ENCODE results near the gene KLHL3.

KLHL3 gene

DNA sequence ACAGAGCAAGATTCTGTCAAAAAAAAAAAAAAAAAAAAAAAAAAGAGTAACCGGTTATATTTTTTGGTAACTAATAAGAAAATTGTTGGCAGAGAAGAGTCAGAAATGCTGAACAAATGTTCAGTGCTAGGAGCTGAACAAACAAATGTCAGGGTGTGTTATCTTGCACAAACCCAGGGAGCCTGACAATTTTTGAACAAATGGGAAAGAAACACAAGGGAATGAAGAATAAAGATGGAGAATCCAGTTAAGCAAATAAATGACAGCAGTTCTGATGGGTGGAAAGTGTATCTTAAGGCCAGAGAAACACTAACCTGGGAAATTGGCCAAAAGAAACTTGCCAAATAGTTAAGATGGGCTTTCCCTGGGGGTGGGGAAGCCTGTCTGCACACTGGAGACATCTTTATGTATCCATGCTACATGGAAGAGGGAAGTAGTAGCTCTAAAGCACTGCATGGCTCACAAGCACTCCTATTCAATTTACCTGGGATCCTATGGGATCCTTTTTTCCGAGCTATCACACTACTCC is 23.7 kb downstream of the KLHL3 start:
- WGBS, 2 donors (ENCODE audit: extremely low coverage in 2 of 2, insufficient read length in 2 of 2, insufficient replicate concordance in 1 of 2), result no CpG with 5 or more reads among the region's 2 CpGs

DNA sequence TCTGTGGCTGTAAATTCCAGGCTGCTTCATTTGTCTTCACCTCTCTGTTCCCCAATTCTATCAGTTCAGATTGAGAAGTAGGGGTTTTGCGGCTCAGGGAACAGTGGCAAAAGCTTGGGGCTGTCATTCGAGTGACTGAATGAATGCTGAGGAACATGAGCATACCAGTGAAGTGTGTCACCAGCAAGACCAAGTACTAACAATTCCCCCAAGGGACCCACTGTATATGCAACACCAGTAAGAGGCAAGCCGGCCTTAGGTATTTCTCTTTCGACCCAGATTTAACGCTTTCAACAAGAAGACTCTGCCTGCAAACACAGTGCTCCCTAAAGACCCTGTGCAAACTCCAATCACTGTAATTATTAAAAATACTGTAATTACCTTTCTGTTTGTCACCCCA is 25.8 kb downstream of the KLHL3 start:
- Histone ChIP-seq H3K9ac (ENCODE audit: low read depth, low read length, poor library complexity) (no peak overlapping the region), H3K4me3 (ENCODE audit: low read length in 2 of 2) (no peak overlapping the region), H3K4ac (ENCODE audit: low read length) (no peak overlapping the region), H3K23ac (ENCODE audit: low read depth, low read length, poor library complexity) (no peak overlapping the region), H2AK5ac (ENCODE audit: low read depth, low read length) (no peak overlapping the region), H3K27me3 (ENCODE audit: control insufficient read depth in 3 of 3, insufficient read depth in 3 of 3, low read depth in 1 of 3, low read length in 3 of 3) (no peaks in the 10 kb centered on the region), H2BK120ac (ENCODE audit: low read depth, low read length) (no peak overlapping the region), H3K79me1 (ENCODE audit: low read depth, low read length) (no peaks in the 10 kb centered on the region), H3K36me3 (replicated peaks in 1 of 2; ENCODE audit: control insufficient read depth in 2 of 2, insufficient read depth in 2 of 2, low read length in 2 of 2) (peaks cover 0 to 9% of the 10 kb centered on the region in 2 donors), H3K14ac (ENCODE audit: low read length) (no peak overlapping the region), H3K4me1 (ENCODE audit: control insufficient read depth in 2 of 2, insufficient read depth in 1 of 2, low read depth in 1 of 2, low read length in 2 of 2) (no peaks in the 10 kb centered on the region), H3K4me2 (ENCODE audit: insufficient read depth, low read length, poor library complexity, severe bottlenecking) (no peak overlapping the region), H4K8ac (ENCODE audit: low read depth, low read length) (no peak overlapping the region), H2BK5ac (ENCODE audit: low read length) (no peak overlapping the region), H2BK12ac (ENCODE audit: low read length) (no peak overlapping the region), H3K27ac (replicated peaks; ENCODE audit: low read length) (no peak overlapping the region), H2AFZ (ENCODE audit: low read length) (no peak overlapping the region), H4K91ac (ENCODE audit: low read depth, low read length, poor library complexity) (no peak overlapping the region), H3K9me3 (replicated peaks in 1 of 2; ENCODE audit: control insufficient read depth in 2 of 2, insufficient read depth in 1 of 2, low read depth in 1 of 2, low read length in 2 of 2) (peaks cover 4 to 7% of the 10 kb centered on the region in 2 donors), H2BK15ac (ENCODE audit: low read length) (no peak overlapping the region), H3K18ac (ENCODE audit: low read length) (no peak overlapping the region)
- no peak for DNase-seq (ENCODE audit: low spot score)
- WGBS, 2 donors (ENCODE audit: extremely low coverage in 2 of 2, insufficient read length in 2 of 2, insufficient replicate concordance in 1 of 2), result no CpG with 5 or more reads among the region's 5 CpGs

More for the DNA sequence above, 23.7 kb downstream of the KLHL3 start:
- Histone ChIP-seq H2AFZ (ENCODE audit: low read length) (no peak overlapping the region), H2BK12ac (ENCODE audit: low read length) (no peak overlapping the region), H3K27ac (replicated peaks; ENCODE audit: low read length) (no peak overlapping the region), H3K79me1 (ENCODE audit: low read depth, low read length) (no peaks in the 10 kb centered on the region), H2AK5ac (ENCODE audit: low read depth, low read length) (no peak overlapping the region), H3K4me1 (ENCODE audit: control insufficient read depth in 2 of 2, insufficient read depth in 1 of 2, low read depth in 1 of 2, low read length in 2 of 2) (no peaks in the 10 kb centered on the region), H3K14ac (ENCODE audit: low read length) (no peak overlapping the region), H3K4ac (ENCODE audit: low read length) (no peak overlapping the region), H3K36me3 (replicated peaks in 1 of 2; ENCODE audit: control insufficient read depth in 2 of 2, insufficient read depth in 2 of 2, low read length in 2 of 2) (peaks cover 0 to 8% of the 10 kb centered on the region in 2 donors), H3K9me3 (replicated peaks in 1 of 2; ENCODE audit: control insufficient read depth in 2 of 2, insufficient read depth in 1 of 2, low read depth in 1 of 2, low read length in 2 of 2) (peaks cover 4 to 7% of the 10 kb centered on the region in 2 donors), H3K18ac (ENCODE audit: low read length) (no peak overlapping the region), H3K23ac (ENCODE audit: low read depth, low read length, poor library complexity) (no peak overlapping the region), H3K27me3 (ENCODE audit: control insufficient read depth in 3 of 3, insufficient read depth in 3 of 3, low read depth in 1 of 3, low read length in 3 of 3) (no peaks in the 10 kb centered on the region), H4K8ac (ENCODE audit: low read depth, low read length) (no peak overlapping the region), H2BK15ac (ENCODE audit: low read length) (no peak overlapping the region), H2BK120ac (ENCODE audit: low read depth, low read length) (no peak overlapping the region), H3K9ac (ENCODE audit: low read depth, low read length, poor library complexity) (no peak overlapping the region), H4K91ac (ENCODE audit: low read depth, low read length, poor library complexity) (no peak overlapping the region), H3K4me3 (ENCODE audit: low read length in 2 of 2) (no peak overlapping the region), H2BK5ac (ENCODE audit: low read length) (no peak overlapping the region), H3K4me2 (ENCODE audit: insufficient read depth, low read length, poor library complexity, severe bottlenecking) (no peak overlapping the region)
- DNase-seq (ENCODE audit: low spot score), result no peak

DNA sequence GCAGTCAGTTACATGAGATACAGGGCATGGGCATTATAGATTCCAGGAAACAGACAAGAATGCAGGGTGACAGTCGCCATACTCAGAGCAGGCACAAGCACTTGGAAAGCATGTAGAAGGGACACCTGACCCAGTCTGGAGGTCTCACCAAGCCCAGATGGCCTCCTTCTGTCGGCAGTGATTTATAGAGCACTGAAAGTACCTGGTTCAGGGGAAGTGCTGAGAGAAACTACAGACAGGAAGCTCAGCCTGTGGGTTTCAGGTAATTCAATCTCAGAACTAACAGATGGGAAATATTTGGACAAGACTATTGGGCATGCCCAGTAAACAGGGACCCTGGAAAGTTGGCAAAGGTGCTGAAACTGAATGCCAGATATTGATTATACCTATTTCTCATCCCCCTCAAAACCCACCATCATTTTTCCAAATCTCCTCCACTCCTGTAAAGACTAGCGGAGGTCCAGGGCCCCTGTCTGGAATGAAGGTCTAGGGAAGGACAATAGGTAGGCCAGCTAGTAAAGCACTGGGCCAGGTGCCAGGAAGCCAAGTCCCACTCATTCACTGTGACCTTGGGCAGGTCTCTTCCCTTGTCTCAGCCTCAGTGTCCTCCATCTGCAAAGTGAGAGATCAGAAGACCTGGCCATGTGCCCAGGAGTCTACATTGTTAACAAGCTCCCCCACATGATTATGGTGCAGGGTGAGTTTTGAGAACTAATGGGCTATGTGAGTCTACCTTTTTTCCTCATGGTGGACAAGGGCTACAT is 26.9 kb downstream of the KLHL3 start:
- no peaks in the 10 kb centered on the region for H3K4me1 ChIP-seq (ENCODE audit: control insufficient read depth in 2 of 2, insufficient read depth in 1 of 2, low read depth in 1 of 2, low read length in 2 of 2)
- H2BK15ac ChIP-seq (ENCODE audit: low read length), result no peak overlapping the region
- H3K23ac ChIP-seq (ENCODE audit: low read depth, low read length, poor library complexity), result no peak overlapping the region
- H2AK5ac ChIP-seq (ENCODE audit: low read depth, low read length), result no peak overlapping the region
- no peak overlapping the region for H3K18ac ChIP-seq (ENCODE audit: low read length)
- H3K4ac ChIP-seq (ENCODE audit: low read length), result no peak overlapping the region
- peaks cover 4 to 7% of the 10 kb centered on the region in 2 donors for H3K9me3 ChIP-seq (replicated peaks in 1 of 2; ENCODE audit: control insufficient read depth in 2 of 2, insufficient read depth in 1 of 2, low read depth in 1 of 2, low read length in 2 of 2)
- H2AFZ ChIP-seq (ENCODE audit: low read length), result no peak overlapping the region
- no peak overlapping the region for H3K27ac ChIP-seq (replicated peaks; ENCODE audit: low read length)
- peaks cover 0 to 9% of the 10 kb centered on the region in 2 donors for H3K36me3 ChIP-seq (replicated peaks in 1 of 2; ENCODE audit: control insufficient read depth in 2 of 2, insufficient read depth in 2 of 2, low read length in 2 of 2)
- H3K4me2 ChIP-seq (ENCODE audit: insufficient read depth, low read length, poor library complexity, severe bottlenecking), result no peak overlapping the region
- no peaks in the 10 kb centered on the region for H3K79me1 ChIP-seq (ENCODE audit: low read depth, low read length)
- no peak overlapping the region for H4K8ac ChIP-seq (ENCODE audit: low read depth, low read length)
- H2BK5ac ChIP-seq (ENCODE audit: low read length), result no peak overlapping the region
- H2BK120ac ChIP-seq (ENCODE audit: low read depth, low read length), result no peak overlapping the region
- no peak overlapping the region for H2BK12ac ChIP-seq (ENCODE audit: low read length)
- H3K14ac ChIP-seq (ENCODE audit: low read length), result no peak overlapping the region
- no CpG with 5 or more reads among the region's 3 CpGs for WGBS, 2 donors (ENCODE audit: extremely low coverage in 2 of 2, insufficient read length in 2 of 2, insufficient replicate concordance in 1 of 2)
- no peak overlapping the region for H3K4me3 ChIP-seq (ENCODE audit: low read length in 2 of 2)
- H3K27me3 ChIP-seq (ENCODE audit: control insufficient read depth in 3 of 3, insufficient read depth in 3 of 3, low read depth in 1 of 3, low read length in 3 of 3), result no peaks in the 10 kb centered on the region
- no peak overlapping the region for H3K9ac ChIP-seq (ENCODE audit: low read depth, low read length, poor library complexity)
- no peak for DNase-seq (ENCODE audit: low spot score)
- H4K91ac ChIP-seq (ENCODE audit: low read depth, low read length, poor library complexity), result no peak overlapping the region

DNA sequence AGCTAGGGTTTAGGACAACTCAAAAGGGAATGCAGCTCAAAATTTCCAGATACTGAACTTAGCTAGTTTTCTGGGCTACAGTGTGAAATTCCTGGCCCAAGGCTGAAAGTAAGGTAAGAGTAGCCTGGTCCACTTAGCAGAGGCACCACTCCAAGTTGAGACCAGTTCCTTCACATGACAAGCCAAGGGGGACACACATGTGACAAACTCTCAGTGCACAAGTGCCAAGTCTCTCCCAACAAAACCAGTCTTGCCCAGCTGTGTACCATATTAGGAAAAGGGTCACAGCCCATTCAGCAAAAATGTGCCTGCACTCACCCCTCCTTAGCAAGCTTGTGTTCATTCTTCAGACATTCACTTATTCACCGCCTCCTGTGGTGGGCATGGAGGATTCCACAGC is 27.8 kb downstream of the KLHL3 start:
- H2BK120ac ChIP-seq (ENCODE audit: low read depth, low read length), result no peak overlapping the region

More for the DNA sequence above, 27.8 kb downstream of the KLHL3 start:
- Histone ChIP-seq H2BK5ac (ENCODE audit: low read length) (no peak overlapping the region), H3K4me1 (ENCODE audit: control insufficient read depth in 2 of 2, insufficient read depth in 1 of 2, low read depth in 1 of 2, low read length in 2 of 2) (no peaks in the 10 kb centered on the region), H3K27me3 (ENCODE audit: control insufficient read depth in 3 of 3, insufficient read depth in 3 of 3, low read depth in 1 of 3, low read length in 3 of 3) (no peaks in the 10 kb centered on the region), H4K91ac (ENCODE audit: low read depth, low read length, poor library complexity) (no peak overlapping the region), H3K9ac (ENCODE audit: low read depth, low read length, poor library complexity) (no peak overlapping the region), H2BK12ac (ENCODE audit: low read length) (no peak overlapping the region), H2AFZ (ENCODE audit: low read length) (no peak overlapping the region), H3K23ac (ENCODE audit: low read depth, low read length, poor library complexity) (no peak overlapping the region), H3K79me1 (ENCODE audit: low read depth, low read length) (no peaks in the 10 kb centered on the region), H3K9me3 (replicated peaks in 1 of 2; ENCODE audit: control insufficient read depth in 2 of 2, insufficient read depth in 1 of 2, low read depth in 1 of 2, low read length in 2 of 2) (peaks cover 2 to 4% of the 10 kb centered on the region in 2 donors), H3K36me3 (replicated peaks in 1 of 2; ENCODE audit: control insufficient read depth in 2 of 2, insufficient read depth in 2 of 2, low read length in 2 of 2) (peaks cover 0 to 9% of the 10 kb centered on the region in 2 donors), H2AK5ac (ENCODE audit: low read depth, low read length) (no peak overlapping the region), H3K4me2 (ENCODE audit: insufficient read depth, low read length, poor library complexity, severe bottlenecking) (no peak overlapping the region), H3K18ac (ENCODE audit: low read length) (no peak overlapping the region), H4K8ac (ENCODE audit: low read depth, low read length) (no peak overlapping the region), H3K27ac (replicated peaks; ENCODE audit: low read length) (no peak overlapping the region), H3K4ac (ENCODE audit: low read length) (no peak overlapping the region), H2BK15ac (ENCODE audit: low read length) (no peak overlapping the region), H3K4me3 (ENCODE audit: low read length in 2 of 2) (no peak overlapping the region), H3K14ac (ENCODE audit: low read length) (no peak overlapping the region)
- WGBS, 2 donors (ENCODE audit: extremely low coverage in 2 of 2, insufficient read length in 2 of 2, insufficient replicate concordance in 1 of 2), result no CpG with 5 or more reads among the region's 1 CpG
- DNase-seq (ENCODE audit: low spot score), result no peak

All from neuronal stem cell (in vitro differentiated cells).